Neural crest cell (in vitro differentiated cells): Measurements from ENCODE around the gene OR8B12. TPM values are rescaled to one million over a fixed set of nuclear protein-coding genes. Genes with fewer than 3 reads are reported as not detected.

ENCODE experiments used
- DNase-seq: peaks from one replicate; pipeline ENCODE4 v3.0.0; 2021; ENCODE audit warnings: low read depth, mixed read lengths, low spot score
- H3K27ac Mint-ChIP-seq: one replicate; pipeline ENCODE4 v1.8.0; 2021; ENCODE audit warnings: mild to moderate bottlenecking, mixed read lengths; ENCODE audit not compliant: unreplicated experiment
- H3K27me3 Mint-ChIP-seq: 2 replicates; pipeline ENCODE4 v1.8.0; 2021; ENCODE audit warnings: low read depth, mild to moderate bottlenecking, mixed read lengths
- H3K36me3 Mint-ChIP-seq: 2 replicates; pipeline ENCODE4 v1.8.0; 2021; ENCODE audit warnings: low read depth, mild to moderate bottlenecking, mixed read lengths
- H3K4me1 Mint-ChIP-seq: 2 replicates; pipeline ENCODE4 v1.8.0; 2021; ENCODE audit warnings: mixed read lengths
- H3K4me3 Mint-ChIP-seq: one replicate; pipeline ENCODE4 v1.8.0; 2021; ENCODE audit warnings: mild to moderate bottlenecking, mixed read lengths
- H3K9me3 Mint-ChIP-seq: 2 replicates; pipeline ENCODE4 v1.8.0; 2021; ENCODE audit warnings: mixed read lengths
- total RNA-seq: library from RNA; stranded (reverse); gene quantifications from 2 replicates; pipeline ENCODE4 v1.2.1, GENCODE V29; 2021
- TF ChIP-seq, protein P1 (sequence below): fragments of 200-600 bp; sonication (generic); conservative IDR thresholded peaks from 2 replicates; pipeline ENCODE4 v1.5.0; 2021; ENCODE audit warnings: antibody characterized with exemption, mild to moderate bottlenecking

The OR8B12 gene
- total RNA-seq, 1 donor from 2014 or later, result not detected

DNA sequence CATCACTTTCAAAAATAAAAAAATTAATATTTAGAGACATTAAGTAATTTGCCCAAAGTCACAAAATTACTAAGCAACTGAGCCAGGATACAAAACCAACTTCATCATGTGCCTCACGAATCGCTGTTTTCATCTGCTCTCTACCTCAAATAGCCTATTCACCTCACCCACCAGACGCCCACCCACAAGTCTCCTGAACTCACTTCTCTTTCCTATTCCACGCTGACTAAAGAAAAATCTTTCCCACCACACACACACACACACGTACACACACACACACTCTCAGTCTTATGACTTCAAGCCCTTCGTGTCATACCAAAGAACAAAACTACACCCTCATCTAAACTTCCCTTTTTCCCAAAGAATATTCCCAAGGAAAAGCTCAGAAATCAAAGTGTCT lies 2.2 kb downstream of the OR8B12 start:
- Mint-ChIP-seq H3K9me3 (peaks cover 6% of the 10 kb centered on the region), H3K36me3 (no peaks in the 10 kb centered on the region)
- TF ChIP-seq, protein P1, sequence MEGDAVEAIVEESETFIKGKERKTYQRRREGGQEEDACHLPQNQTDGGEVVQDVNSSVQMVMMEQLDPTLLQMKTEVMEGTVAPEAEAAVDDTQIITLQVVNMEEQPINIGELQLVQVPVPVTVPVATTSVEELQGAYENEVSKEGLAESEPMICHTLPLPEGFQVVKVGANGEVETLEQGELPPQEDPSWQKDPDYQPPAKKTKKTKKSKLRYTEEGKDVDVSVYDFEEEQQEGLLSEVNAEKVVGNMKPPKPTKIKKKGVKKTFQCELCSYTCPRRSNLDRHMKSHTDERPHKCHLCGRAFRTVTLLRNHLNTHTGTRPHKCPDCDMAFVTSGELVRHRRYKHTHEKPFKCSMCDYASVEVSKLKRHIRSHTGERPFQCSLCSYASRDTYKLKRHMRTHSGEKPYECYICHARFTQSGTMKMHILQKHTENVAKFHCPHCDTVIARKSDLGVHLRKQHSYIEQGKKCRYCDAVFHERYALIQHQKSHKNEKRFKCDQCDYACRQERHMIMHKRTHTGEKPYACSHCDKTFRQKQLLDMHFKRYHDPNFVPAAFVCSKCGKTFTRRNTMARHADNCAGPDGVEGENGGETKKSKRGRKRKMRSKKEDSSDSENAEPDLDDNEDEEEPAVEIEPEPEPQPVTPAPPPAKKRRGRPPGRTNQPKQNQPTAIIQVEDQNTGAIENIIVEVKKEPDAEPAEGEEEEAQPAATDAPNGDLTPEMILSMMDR, result no peak

DNA sequence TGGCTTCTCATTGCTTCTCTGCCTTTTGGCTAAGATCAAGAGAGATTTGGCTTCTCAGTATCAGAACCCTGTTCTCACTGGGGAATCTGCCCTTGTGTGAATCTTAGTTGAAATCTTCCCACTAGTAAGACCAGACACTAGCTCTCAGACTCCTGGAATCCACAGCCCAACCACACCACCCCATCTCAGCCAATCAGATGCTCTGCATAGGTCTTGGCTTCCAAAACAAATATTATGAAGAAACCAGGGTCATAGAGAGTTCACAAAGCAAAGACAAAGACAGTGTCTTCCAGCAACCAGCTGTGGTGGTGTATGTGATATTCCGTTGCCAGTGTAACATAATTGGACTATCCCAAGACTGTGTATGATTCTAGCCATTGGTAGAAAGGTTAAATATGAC lies 5.4 kb downstream of the OR8B12 start:
- TF ChIP-seq, protein P1, result no peak
- Mint-ChIP-seq H3K9me3 (peaks cover 5% of the 10 kb centered on the region), H3K36me3 (no peaks in the 10 kb centered on the region), H3K27me3 (peaks cover 7% of the 10 kb centered on the region), H3K4me1 (no peaks in the 10 kb centered on the region), H3K27ac (no peak overlapping the region), H3K4me3 (no peak overlapping the region)
- DNase-seq, result no peak

More for the DNA sequence above, 2.2 kb downstream of the OR8B12 start:
- no peak overlapping the region for H3K27ac Mint-ChIP-seq
- no peak for DNase-seq
- H3K4me1 Mint-ChIP-seq, result no peaks in the 10 kb centered on the region
- peaks cover 7% of the 10 kb centered on the region for H3K27me3 Mint-ChIP-seq
- no peak overlapping the region for H3K4me3 Mint-ChIP-seq

DNA sequence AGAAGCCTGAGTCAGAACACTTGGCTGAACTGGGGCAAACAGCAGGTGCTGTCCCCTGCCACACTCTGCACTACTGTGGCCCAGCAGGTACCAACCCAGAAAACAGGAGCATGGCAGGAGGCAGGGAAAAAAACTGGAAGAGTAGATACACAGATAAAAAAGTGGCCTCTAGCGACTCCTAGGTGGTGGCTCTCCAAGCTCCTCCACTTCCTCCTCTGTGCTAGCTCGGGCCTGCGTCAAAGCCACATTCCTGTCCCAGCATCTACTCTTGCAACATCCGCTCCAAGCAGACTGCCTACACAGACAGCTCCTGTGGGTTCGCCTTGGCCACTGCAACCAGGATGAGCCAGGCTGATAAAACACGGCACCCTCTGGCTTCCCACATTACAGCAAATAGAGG lies 6.9 kb downstream of the OR8B12 start:
- DNase-seq, result no peak
- Mint-ChIP-seq H3K4me3 (no peak overlapping the region), H3K27me3 (peaks cover 3% of the 10 kb centered on the region), H3K27ac (no peak overlapping the region), H3K36me3 (no peaks in the 10 kb centered on the region), H3K9me3 (no peaks in the 10 kb centered on the region), H3K4me1 (no peaks in the 10 kb centered on the region)
- TF ChIP-seq, protein P1, result no peak

DNA sequence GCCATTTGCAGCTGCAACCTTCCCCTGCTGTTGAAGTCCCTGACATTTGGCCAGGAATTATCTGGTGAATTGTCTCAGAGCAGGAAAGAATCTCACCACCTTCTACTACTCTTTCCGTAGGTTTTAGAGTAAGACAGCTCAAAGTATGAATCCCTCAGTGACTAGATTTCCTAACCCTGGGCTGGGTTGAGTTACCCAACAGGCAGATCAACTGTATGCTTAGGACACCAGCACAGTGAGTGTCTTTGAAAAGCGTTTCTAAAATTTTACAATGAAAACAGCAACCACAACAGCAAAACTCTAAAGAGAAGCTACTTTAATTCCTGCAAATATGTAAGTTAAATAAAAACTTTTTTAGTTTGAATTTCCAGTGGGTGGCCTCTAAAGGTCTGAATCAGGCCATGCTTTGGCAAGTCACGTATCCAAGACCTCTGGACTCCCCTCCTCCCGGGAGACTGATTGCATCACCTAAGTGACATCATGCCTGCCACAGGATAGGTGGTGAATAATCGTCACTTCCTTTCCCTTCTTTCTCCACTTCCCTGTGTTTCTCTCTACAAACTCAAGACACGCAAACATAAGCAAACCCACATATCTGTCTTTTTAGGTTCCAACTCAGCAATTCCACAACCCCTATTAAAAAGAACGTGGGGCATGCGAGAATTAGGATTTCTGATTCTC lies 7.8 kb downstream of the OR8B12 start:
- H3K27ac Mint-ChIP-seq, result no peak overlapping the region
- no peak for DNase-seq
- TF ChIP-seq, protein P1, result no peak

DNA sequence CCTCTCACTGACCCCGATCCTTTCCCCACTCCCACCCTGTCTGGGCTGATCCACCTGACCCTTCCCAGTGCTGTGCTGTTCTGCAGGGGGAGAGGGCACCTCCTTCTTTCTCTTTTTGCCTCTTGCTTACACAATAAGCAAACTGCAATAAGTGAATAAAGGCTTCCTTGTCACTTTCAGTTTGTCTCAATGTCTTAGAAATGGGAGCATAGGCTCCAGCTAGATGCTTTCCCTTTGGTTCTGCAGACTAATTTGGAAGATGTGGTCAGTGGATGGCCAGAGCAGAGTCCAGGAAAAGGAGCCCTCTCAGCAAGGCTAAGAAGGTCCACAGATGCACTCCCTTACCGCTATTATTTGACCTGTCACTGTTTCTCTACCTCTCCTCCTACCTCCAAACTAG lies 9.4 kb downstream of the OR8B12 start:
- DNase-seq, result no peak
- H3K4me3 Mint-ChIP-seq, result no peak overlapping the region
- no peaks in the 10 kb centered on the region for H3K4me1 Mint-ChIP-seq
- peaks cover 5% of the 10 kb centered on the region for H3K9me3 Mint-ChIP-seq
- TF ChIP-seq, protein P1, result no peak
- no peak overlapping the region for H3K27ac Mint-ChIP-seq
- H3K27me3 Mint-ChIP-seq, result no peaks in the 10 kb centered on the region
- H3K36me3 Mint-ChIP-seq, result no peaks in the 10 kb centered on the region

More for the DNA sequence above, 7.8 kb downstream of the OR8B12 start:
- Mint-ChIP-seq H3K4me1 (no peaks in the 10 kb centered on the region), H3K4me3 (no peak overlapping the region), H3K9me3 (no peaks in the 10 kb centered on the region), H3K27me3 (no peaks in the 10 kb centered on the region), H3K36me3 (no peaks in the 10 kb centered on the region)
